Stimulated activated naive B cell treated with anti-CD40 and anti-IgM and Interleukin-4, amounts not matched to agents 10 μg/mL and 1 μg/mL and 100 μg/mL, for 72 hours (primary cell): Measurements from ENCODE around the gene GRIPAP1.
"Not testable (repeated sequence)": the region's sequence is repeated elsewhere in the genome, so short reads cannot be mapped to it uniquely, and the experiment has no call there.

Experiments used
- ATAC-seq, 2 donors: fragments of 150-1000 bp; cut with Tn5 transposase; replicated peaks; 2 replicates each; pipeline ENCODE4 v1.10.0; 2021; ENCODE audit warnings: moderate library complexity in 1 of 2
- DNase-seq: peaks from one replicate; pipeline ENCODE4 v3.0.0; 2021
- H3K27ac Mint-ChIP-seq: one replicate; pipeline ENCODE4 v1.8.0; 2022; ENCODE audit warnings: mild to moderate bottlenecking, mixed read lengths
- H3K27me3 Mint-ChIP-seq, 2 donors: one replicate each; pipeline ENCODE4 v1.8.0; 2022; ENCODE audit warnings: mixed read lengths in 2 of 2
- H3K36me3 Mint-ChIP-seq, 2 donors: one replicate each; pipeline ENCODE4 v1.8.0; 2022; ENCODE audit warnings: mixed read lengths in 2 of 2, mild to moderate bottlenecking in 1 of 2
- H3K4me1 Mint-ChIP-seq, 2 donors: one replicate each; pipeline ENCODE4 v1.8.0; 2022; ENCODE audit warnings: mixed read lengths in 2 of 2, mild to moderate bottlenecking in 1 of 2
- H3K4me3 Mint-ChIP-seq, 2 donors: one replicate each; pipeline ENCODE4 v1.8.0; 2022; ENCODE audit warnings: mild to moderate bottlenecking in 2 of 2, mixed read lengths in 2 of 2, moderate library complexity in 1 of 2
- H3K9me3 Mint-ChIP-seq, 2 donors: one replicate each; pipeline ENCODE4 v1.8.0; 2022; ENCODE audit warnings: mixed read lengths in 2 of 2, mild to moderate bottlenecking in 1 of 2

Gene GRIPAP1

DNA sequence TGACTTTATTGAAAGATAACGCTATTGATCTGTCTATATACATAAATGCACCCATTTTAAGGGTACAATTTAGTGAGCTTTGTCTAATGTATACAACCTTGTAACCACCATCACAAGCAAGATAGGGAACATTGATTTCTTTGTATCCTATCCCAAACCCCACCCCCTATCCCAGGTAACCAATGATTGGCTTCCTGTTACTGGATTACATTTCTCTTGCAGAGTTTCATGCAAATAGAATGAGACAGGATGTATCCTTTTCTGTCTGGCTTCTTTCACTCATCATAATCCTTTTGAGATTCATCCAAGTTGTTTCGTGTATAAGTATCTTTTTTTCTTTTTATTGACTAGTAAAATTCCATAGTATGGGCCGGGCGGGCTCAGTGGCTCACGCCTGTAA is 1.6 kb upstream of the GRIPAP1 start:
- ATAC-seq, result no peak
- Mint-ChIP-seq H3K4me1 (peaks cover 10 to 22% of the 10 kb centered on the region in 2 donors), H3K9me3 (peaks cover 0 to 6% of the 10 kb centered on the region in 2 donors), H3K27ac (peak overlapping the region; percentile 51), H3K36me3 (peaks cover 4 to 18% of the 10 kb centered on the region in 2 donors), H3K4me3 (peak overlapping the region in 1 of 2 donors; percentile 19), H3K27me3 (no peaks in the 10 kb centered on the region)
- DNase-seq, result no peak

DNA sequence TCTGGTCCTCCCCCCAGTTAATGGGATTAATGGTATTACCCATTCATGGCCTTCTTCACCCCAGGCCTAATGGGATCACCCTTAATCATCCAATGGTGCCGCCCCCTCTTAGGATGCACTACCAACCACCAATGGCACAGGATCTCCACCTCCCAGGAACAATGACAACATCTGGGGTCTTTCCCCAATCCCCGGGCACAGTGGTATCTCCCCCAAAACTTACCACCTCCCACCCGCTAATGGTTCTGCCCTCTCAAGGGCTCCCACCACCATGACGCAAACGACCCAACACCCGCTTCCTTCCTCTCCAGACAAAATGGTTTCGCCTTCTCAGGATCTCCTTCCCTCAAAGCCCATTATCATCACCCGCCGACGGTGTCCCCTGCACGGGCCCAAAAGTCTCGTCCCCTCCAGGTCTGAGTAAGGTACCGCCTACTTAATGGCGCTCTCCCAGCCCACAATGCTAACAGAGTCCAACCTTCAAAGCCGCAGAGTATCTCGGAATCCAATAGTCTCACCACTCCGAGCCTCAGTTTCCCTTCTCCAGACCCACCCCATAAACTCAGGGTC is 458 bp downstream of the GRIPAP1 start:
- Mint-ChIP-seq H3K36me3 (peaks cover 19 to 34% of the 10 kb centered on the region in 2 donors), H3K9me3 (peaks cover 0 to 6% of the 10 kb centered on the region in 2 donors), H3K27me3 (peaks cover 0 to 5% of the 10 kb centered on the region in 2 donors), H3K27ac (peak overlapping the region; percentile 99), H3K4me3 (peak overlapping the region; percentile 98 to 100), H3K4me1 (peaks cover 14 to 38% of the 10 kb centered on the region in 2 donors)
- DNase-seq, result peak; percentile 25
- ATAC-seq, result peak; percentile 55 to 60

- ATAC-seq (no peak), DNase-seq (no peak)
- peaks cover 0 to 5% of the 10 kb centered on the region in 2 donors for H3K27me3 Mint-ChIP-seq
- H3K9me3 Mint-ChIP-seq, result peaks cover 0 to 6% of the 10 kb centered on the region in 2 donors
- peaks cover 19 to 36% of the 10 kb centered on the region in 2 donors for H3K36me3 Mint-ChIP-seq
- H3K4me1 Mint-ChIP-seq, result peaks cover 14 to 38% of the 10 kb centered on the region in 2 donors
- peak overlapping the region; percentile 98 to 100 for H3K4me3 Mint-ChIP-seq
- H3K27ac Mint-ChIP-seq, result no peak overlapping the region
Measured at GRCh38 chrX:49000636-49001035, 1.4 kb downstream of the GRIPAP1 start.

- peaks cover 14 to 38% of the 10 kb centered on the region in 2 donors for H3K4me1 Mint-ChIP-seq
Measured at GRCh38 chrX:48999030-48999429, 3.0 kb downstream of the GRIPAP1 start.

DNA sequence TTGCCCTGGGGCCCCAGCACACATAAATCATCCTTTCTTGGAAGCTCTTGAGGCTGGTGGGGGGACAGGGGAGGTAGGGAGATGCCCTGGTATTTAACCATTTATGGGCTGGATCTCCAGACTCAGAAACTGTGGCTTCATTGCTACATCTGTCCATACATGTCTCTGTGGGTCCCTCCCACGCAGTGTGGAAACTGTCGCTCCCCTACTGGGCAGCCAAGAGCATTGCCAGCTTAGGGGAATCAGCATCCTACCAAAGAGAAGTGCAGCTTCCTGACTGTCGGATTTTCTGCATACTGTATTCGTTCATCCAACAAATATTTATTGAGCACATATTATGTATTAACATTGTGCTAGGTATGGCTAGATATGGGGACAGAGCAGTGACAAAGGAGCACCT is 3.7 kb downstream of the GRIPAP1 start:
- Mint-ChIP-seq H3K4me3 (no peak overlapping the region), H3K27me3 (peaks cover 0 to 5% of the 10 kb centered on the region in 2 donors), H3K36me3 (peaks cover 25 to 43% of the 10 kb centered on the region in 2 donors), H3K4me1 (peaks cover 14 to 38% of the 10 kb centered on the region in 2 donors), H3K9me3 (peaks cover 0 to 6% of the 10 kb centered on the region in 2 donors), H3K27ac (no peak overlapping the region)
- DNase-seq, result no peak
- ATAC-seq, result no peak

More at GRCh38 chrX:48999030-48999429, 3.0 kb downstream of the GRIPAP1 start:
- DNase-seq (no peak), ATAC-seq (no peak)
- H3K36me3 Mint-ChIP-seq, result peaks cover 23 to 41% of the 10 kb centered on the region in 2 donors
- H3K27ac Mint-ChIP-seq, result no peak overlapping the region
- peaks cover 0 to 6% of the 10 kb centered on the region in 2 donors for H3K9me3 Mint-ChIP-seq
- no peak overlapping the region for H3K4me3 Mint-ChIP-seq
- peaks cover 0 to 5% of the 10 kb centered on the region in 2 donors for H3K27me3 Mint-ChIP-seq

GRCh38 chrX:48997865-48998264 is 4.2 kb downstream of the GRIPAP1 start:
- no peak for DNase-seq
- no peak for ATAC-seq
- Mint-ChIP-seq H3K9me3 (peaks cover 0 to 6% of the 10 kb centered on the region in 2 donors), H3K4me1 (peaks cover 14 to 38% of the 10 kb centered on the region in 2 donors), H3K4me3 (no peak overlapping the region), H3K36me3 (peaks cover 27 to 45% of the 10 kb centered on the region in 2 donors), H3K27ac (no peak overlapping the region), H3K27me3 (peaks cover 0 to 5% of the 10 kb centered on the region in 2 donors)

- H3K4me1 Mint-ChIP-seq, result peaks cover 14 to 38% of the 10 kb centered on the region in 2 donors
- peaks cover 31 to 47% of the 10 kb centered on the region in 2 donors for H3K36me3 Mint-ChIP-seq
- no peak overlapping the region for H3K27ac Mint-ChIP-seq
- H3K9me3 Mint-ChIP-seq, result peaks cover 0 to 6% of the 10 kb centered on the region in 2 donors
- DNase-seq (no peak), ATAC-seq (no peak)
- no peak overlapping the region for H3K4me3 Mint-ChIP-seq
- peaks cover 0 to 5% of the 10 kb centered on the region in 2 donors for H3K27me3 Mint-ChIP-seq
Measured at GRCh38 chrX:48997455-48997854, 4.6 kb downstream of the GRIPAP1 start.

- Mint-ChIP-seq H3K27ac (no peak overlapping the region), H3K4me3 (no peak overlapping the region), H3K9me3 (peaks cover 0 to 6% of the 10 kb centered on the region in 2 donors), H3K36me3 (peaks cover 31 to 49% of the 10 kb centered on the region in 2 donors), H3K27me3 (peaks cover 0 to 5% of the 10 kb centered on the region in 2 donors), H3K4me1 (peaks cover 14 to 38% of the 10 kb centered on the region in 2 donors)
- no peak for ATAC-seq
- no peak for DNase-seq
Measured at GRCh38 chrX:48996969-48997368, 5.1 kb downstream of the GRIPAP1 start.

- no peak overlapping the region for H3K4me3 Mint-ChIP-seq
- no peak for ATAC-seq
Measured at GRCh38 chrX:48992341-48992740, 9.7 kb downstream of the GRIPAP1 start.

GRCh38 chrX:48989483-48989882 is 12.6 kb downstream of the GRIPAP1 start:
- Mint-ChIP-seq H3K27me3 (peaks cover 0 to 6% of the 10 kb centered on the region in 2 donors), H3K36me3 (peaks cover 33 to 34% of the 10 kb centered on the region in 2 donors), H3K9me3 (no peaks in the 10 kb centered on the region), H3K4me1 (no peaks in the 10 kb centered on the region), H3K4me3 (no peak overlapping the region), H3K27ac (no peak overlapping the region)
- DNase-seq, result no peak
- ATAC-seq, result no peak

More at GRCh38 chrX:48992341-48992740, 9.7 kb downstream of the GRIPAP1 start:
- Mint-ChIP-seq H3K27me3 (peaks cover 0 to 6% of the 10 kb centered on the region in 2 donors), H3K9me3 (no peaks in the 10 kb centered on the region), H3K27ac (no peak overlapping the region), H3K36me3 (peaks cover 33 to 38% of the 10 kb centered on the region in 2 donors), H3K4me1 (peaks cover 0 to 3% of the 10 kb centered on the region in 2 donors)
- DNase-seq, result no peak

DNA sequence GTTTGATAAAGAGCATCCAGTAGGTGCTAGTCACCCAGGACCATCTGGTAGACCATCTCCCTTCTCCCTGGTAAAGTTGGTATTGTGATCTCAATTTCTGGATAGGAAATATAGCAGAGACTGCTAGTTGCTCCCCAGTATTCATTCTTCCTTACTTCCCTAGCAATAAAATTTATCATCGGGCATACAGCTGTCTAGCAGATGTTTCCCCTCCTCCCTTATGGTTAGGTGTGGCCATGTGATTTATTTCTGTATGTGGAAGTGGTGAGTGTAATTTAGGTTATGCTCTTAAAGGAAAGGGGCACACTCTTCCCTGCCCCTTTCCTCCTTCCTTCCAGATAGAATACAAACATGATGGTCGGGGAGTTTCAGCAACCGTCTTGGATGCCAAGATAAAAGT is 18.2 kb downstream of the GRIPAP1 start:
- H3K27ac Mint-ChIP-seq, result peak overlapping the region; percentile 1
- H3K4me3 Mint-ChIP-seq, result no peak overlapping the region
- no peak for ATAC-seq
- no peaks in the 10 kb centered on the region for H3K4me1 Mint-ChIP-seq
- DNase-seq, result no peak
- no peaks in the 10 kb centered on the region for H3K9me3 Mint-ChIP-seq
- H3K27me3 Mint-ChIP-seq, result peaks cover 0 to 6% of the 10 kb centered on the region in 2 donors
- peaks cover 34% of the 10 kb centered on the region in 2 donors for H3K36me3 Mint-ChIP-seq

GRCh38 chrX:48983081-48983480 is 19.0 kb downstream of the GRIPAP1 start:
- Mint-ChIP-seq H3K4me3 (no peak overlapping the region), H3K27me3 (no peaks in the 10 kb centered on the region), H3K9me3 (no peaks in the 10 kb centered on the region), H3K4me1 (no peaks in the 10 kb centered on the region), H3K27ac (no peak overlapping the region), H3K36me3 (peaks cover 32 to 34% of the 10 kb centered on the region in 2 donors)
- ATAC-seq (no peak), DNase-seq (no peak)

DNA sequence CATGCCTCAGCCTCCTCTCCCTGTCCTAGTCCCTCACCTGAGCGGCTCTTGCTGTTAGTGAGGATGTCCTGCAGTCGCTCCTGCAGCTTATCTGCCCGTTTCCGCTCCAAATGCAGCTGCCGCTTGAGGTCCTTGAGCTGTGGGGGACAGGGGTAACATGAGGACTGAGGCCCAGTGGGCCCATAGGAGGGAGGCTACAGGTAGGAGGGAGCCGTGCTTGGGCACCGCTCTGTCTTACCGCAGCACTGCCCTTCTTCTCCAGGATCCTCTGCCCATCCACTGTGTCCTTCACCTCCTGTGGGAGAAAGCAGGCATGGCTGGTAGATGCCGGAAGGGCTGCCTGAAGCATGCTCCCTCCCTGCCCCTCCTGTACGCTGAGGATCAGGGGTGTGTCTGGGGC is 20.9 kb downstream of the GRIPAP1 start:
- Mint-ChIP-seq H3K9me3 (no peaks in the 10 kb centered on the region), H3K27ac (no peak overlapping the region), H3K36me3 (peaks cover 31 to 35% of the 10 kb centered on the region in 2 donors), H3K27me3 (no peaks in the 10 kb centered on the region), H3K4me1 (no peaks in the 10 kb centered on the region), H3K4me3 (no peak overlapping the region)
- ATAC-seq (no peak), DNase-seq (no peak)

DNA sequence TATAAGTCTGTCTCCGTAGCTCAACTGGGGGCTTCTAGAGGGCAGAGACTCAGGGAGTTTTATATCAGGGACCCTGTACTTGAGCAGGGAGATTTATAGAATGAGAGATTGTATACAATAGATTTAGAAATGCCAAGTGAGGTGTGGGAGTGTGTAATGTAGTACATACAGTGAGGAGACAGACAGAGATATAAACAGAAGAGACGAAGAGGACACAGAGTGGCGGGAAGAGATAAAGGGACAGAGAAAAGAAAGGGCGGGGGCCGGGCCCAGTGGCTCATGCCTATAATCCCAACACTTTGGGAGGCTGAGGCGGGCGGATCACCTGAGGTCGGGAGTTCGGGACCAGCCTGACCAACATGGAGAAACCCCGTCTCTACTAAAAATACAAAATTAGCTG is 21.7 kb downstream of the GRIPAP1 start:
- not testable (repeated sequence) for H3K9me3 Mint-ChIP-seq, H3K27ac Mint-ChIP-seq, ATAC-seq, H3K4me3 Mint-ChIP-seq, H3K4me1 Mint-ChIP-seq, H3K27me3 Mint-ChIP-seq, DNase-seq
- H3K36me3 Mint-ChIP-seq, result peaks cover 31 to 37% of the 10 kb centered on the region in 2 donors

DNA sequence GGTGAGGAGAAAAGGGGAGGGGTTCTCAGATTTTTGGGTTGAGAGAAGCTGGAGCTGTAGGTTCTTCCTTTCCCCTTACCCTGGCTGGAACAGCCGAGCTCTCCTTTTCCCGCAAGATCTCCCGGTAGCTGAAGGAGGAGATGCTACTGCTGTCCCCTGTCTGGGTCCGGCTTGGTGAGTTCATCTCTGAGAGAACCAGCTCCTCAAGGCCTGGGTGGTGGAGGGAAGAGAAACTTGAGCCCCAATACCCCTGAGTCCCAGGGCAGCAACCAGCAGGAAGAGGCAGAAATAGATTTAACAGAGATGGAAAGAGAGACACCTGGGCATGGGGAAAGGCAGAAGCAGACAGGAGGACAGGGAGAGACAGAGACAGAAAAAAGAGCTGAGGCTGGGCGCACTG is 23.8 kb downstream of the GRIPAP1 start:
- Mint-ChIP-seq H3K27ac (no peak overlapping the region), H3K4me1 (peaks cover under 1 to 2% of the 10 kb centered on the region in 2 donors), H3K36me3 (peaks cover 26 to 31% of the 10 kb centered on the region in 2 donors), H3K4me3 (no peak overlapping the region), H3K9me3 (no peaks in the 10 kb centered on the region), H3K27me3 (peaks cover 0 to 2% of the 10 kb centered on the region in 2 donors)
- ATAC-seq, result no peak
- DNase-seq, result no peak
